ENCODE results near the gene SOAT1. TPM values are rescaled to one million over a fixed set of nuclear protein-coding genes. Genes with fewer than 3 reads are reported as not detected.

The SOAT1 gene
- total RNA-seq, 1 donor from 2014 or later, result 28.8 TPM

- TF ChIP-seq CTCF (IDR thresholded peaks at IDR 0.05; ENCODE audit: unreplicated experiment), result no peak
- Mint-ChIP-seq H3K27me3 (ENCODE audit: low read depth) (no peaks in the 10 kb centered on the region), H3K4me3 (no peak overlapping the region), H3K9me3 (peaks cover 9% of the 10 kb centered on the region), H3K36me3 (peaks cover 2% of the 10 kb centered on the region), H3K27ac (no peak overlapping the region), H3K4me1 (no peaks in the 10 kb centered on the region)
- DNase-seq (ENCODE audit: low spot score in 2 of 2, unreplicated experiment in 2 of 2), result no peak
Observed at GRCh38 chr1:179283992-179284391, 9.6 kb upstream of the SOAT1 start.

- no peaks in the 10 kb centered on the region for H3K36me3 Mint-ChIP-seq
- no peaks in the 10 kb centered on the region for H3K9me3 Mint-ChIP-seq
- no peak for TF ChIP-seq CTCF (IDR thresholded peaks at IDR 0.05; ENCODE audit: unreplicated experiment)
- H3K4me1 Mint-ChIP-seq, result no peaks in the 10 kb centered on the region
- no peak overlapping the region for H3K27ac Mint-ChIP-seq
- no peak for DNase-seq (ENCODE audit: low spot score in 2 of 2, unreplicated experiment in 2 of 2)
- no peaks in the 10 kb centered on the region for H3K27me3 Mint-ChIP-seq (ENCODE audit: low read depth)
- H3K4me3 Mint-ChIP-seq, result no peak overlapping the region
Observed at GRCh38 chr1:179287946-179288345, 5.7 kb upstream of the SOAT1 start.

GRCh38 chr1:179288977-179289376 is 4.6 kb upstream of the SOAT1 start:
- no peak for DNase-seq (ENCODE audit: low spot score in 2 of 2, unreplicated experiment in 2 of 2)
- Mint-ChIP-seq H3K4me3 (no peak overlapping the region), H3K27ac (no peak overlapping the region), H3K36me3 (no peaks in the 10 kb centered on the region), H3K9me3 (no peaks in the 10 kb centered on the region), H3K4me1 (peaks cover 4% of the 10 kb centered on the region), H3K27me3 (ENCODE audit: low read depth) (no peaks in the 10 kb centered on the region)
- no peak for TF ChIP-seq CTCF (IDR thresholded peaks at IDR 0.05; ENCODE audit: unreplicated experiment)

- H3K4me1 Mint-ChIP-seq, result peaks cover 27% of the 10 kb centered on the region
- H3K9me3 Mint-ChIP-seq, result no peaks in the 10 kb centered on the region
- peak overlapping the region; percentile 79 for H3K4me3 Mint-ChIP-seq
- H3K36me3 Mint-ChIP-seq, result no peaks in the 10 kb centered on the region
- no peak for DNase-seq (ENCODE audit: low spot score in 2 of 2, unreplicated experiment in 2 of 2)
- TF ChIP-seq CTCF (IDR thresholded peaks at IDR 0.05; ENCODE audit: unreplicated experiment), result no peak
- no peaks in the 10 kb centered on the region for H3K27me3 Mint-ChIP-seq (ENCODE audit: low read depth)
- H3K27ac Mint-ChIP-seq, result peak overlapping the region; percentile 64
Observed at GRCh38 chr1:179295164-179295755, 1.7 kb downstream of the SOAT1 start.

- Mint-ChIP-seq H3K36me3 (no peaks in the 10 kb centered on the region), H3K27ac (no peak overlapping the region), H3K4me1 (peaks cover 27% of the 10 kb centered on the region), H3K4me3 (no peak overlapping the region), H3K9me3 (no peaks in the 10 kb centered on the region), H3K27me3 (ENCODE audit: low read depth) (no peaks in the 10 kb centered on the region)
- DNase-seq (ENCODE audit: low spot score in 2 of 2, unreplicated experiment in 2 of 2), result no peak
- TF ChIP-seq CTCF (IDR thresholded peaks at IDR 0.05; ENCODE audit: unreplicated experiment), result no peak
Observed at GRCh38 chr1:179296356-179297104, 2.9 kb downstream of the SOAT1 start.
